Measurements from ENCODE around the gene ADO. TPM values are rescaled to one million over a fixed set of nuclear protein-coding genes. Genes with fewer than 3 reads are reported as not detected.

ADO gene
- total and polyA plus RNA-seq, 2 donors (not counting 3 experiments of a cell fraction or from before 2014, with no cell fraction given): 6.5 to 14.5 TPM

DNA sequence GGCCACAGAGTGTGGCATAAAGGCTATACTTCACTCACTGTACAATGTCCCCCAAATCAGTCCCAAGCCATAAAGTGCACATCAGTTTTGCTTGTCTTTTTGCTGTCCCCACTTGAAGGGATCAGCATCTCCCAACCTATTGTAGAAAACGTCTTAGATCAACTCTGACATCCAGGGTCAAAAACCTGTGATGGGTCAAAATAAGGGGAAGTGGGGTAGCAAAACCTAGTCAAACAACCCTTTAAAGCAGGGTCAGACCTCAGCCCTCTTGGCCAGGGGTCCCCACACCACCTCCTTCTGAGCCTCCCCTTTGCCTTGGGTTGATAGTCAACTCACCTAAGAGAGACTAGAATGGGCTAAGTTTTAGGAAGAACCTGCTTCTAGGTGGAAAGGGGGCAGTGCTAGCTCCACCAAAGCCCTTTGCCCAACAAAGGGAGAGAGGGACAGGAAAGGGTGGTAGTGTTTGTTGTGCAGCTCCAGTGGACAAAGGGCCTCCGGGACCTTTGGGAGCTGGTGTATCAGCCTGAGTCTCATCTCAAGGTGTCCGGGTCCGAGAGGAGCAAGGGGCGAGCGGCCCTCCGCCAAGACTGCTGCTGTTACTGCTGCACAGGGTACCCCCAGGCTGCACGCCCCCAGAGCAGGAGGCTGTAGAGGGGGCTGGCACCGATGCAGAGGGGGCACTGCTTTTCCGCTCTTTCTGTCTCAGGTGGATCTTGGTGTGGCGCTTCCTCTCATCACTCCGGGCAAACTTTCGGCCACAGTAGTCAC is 8.3 kb downstream of the ADO start:
- intact Hi-C loops (cut with micrococcal nuclease) (loop anchor here (5.0 kb wide), 1 partner anchor 569 kb away; no protein-coding TSS in a partner anchor), dilution Hi-C loops (cut with MboI; ENCODE audit: extremely low pct_ligation_motif_present, low sequenced_read_pairs) (no loop called here)
- CTCF ChIA-PET: no interaction called here
- Histone ChIP-seq H3K79me2 (ENCODE audit: control insufficient read depth, insufficient read depth, low read length) (peaks cover 4% of the 10 kb centered on the region), H2AFZ (ENCODE audit: low read depth, low read length) (no peak overlapping the region), H3K27me3 (ENCODE audit: control insufficient read depth in 2 of 2, insufficient read depth in 2 of 2, low read length in 2 of 2) (peaks cover 21 to 24% of the 10 kb centered on the region in 2 experiments), H3K9me1 (replicated peaks; ENCODE audit: control insufficient read depth, extremely low read depth, insufficient read depth, low read length) (no peaks in the 10 kb centered on the region), H3K36me3 (ENCODE audit: control insufficient read depth in 2 of 2, extremely low read depth in 1 of 2, insufficient read depth in 2 of 2, low read length in 2 of 2) (no peaks in the 10 kb centered on the region), H4K20me1 (replicated peaks; ENCODE audit: control insufficient read depth, extremely low read depth, insufficient read depth, low read length) (no peaks in the 10 kb centered on the region), H3K4me3 (replicated peaks in 1 of 3; ENCODE audit: insufficient read depth in 1 of 3, low read depth in 1 of 3, low read length in 3 of 3) (no peak overlapping the region), H3K9me3 (replicated peaks; ENCODE audit: control insufficient read depth, insufficient read depth, low read length) (no peaks in the 10 kb centered on the region), H3K9ac (replicated peaks; ENCODE audit: extremely low read depth, insufficient read depth, low read length) (no peak overlapping the region), H3K4me1 (ENCODE audit: control insufficient read depth, extremely low read depth, insufficient read depth, low read length) (peaks cover 17% of the 10 kb centered on the region), H3K27ac (ENCODE audit: insufficient read depth, low read depth, low read length) (no peak overlapping the region), H3K4me2 (ENCODE audit: insufficient read depth, low read length) (no peak overlapping the region)
- no TSS peak for BruUV-seq (replicated peaks)
- no peak for DNase-seq (ENCODE audit: low read depth, low spot score)
- TF ChIP-seq EZH2 (IDR thresholded peaks at IDR 0.05; ENCODE audit: borderline replicate concordance, low read depth, low read length, severe bottlenecking) (no peak), MYC (IDR thresholded peaks at IDR 0.05; ENCODE audit: low read depth, low read length) (no peak), JUN (IDR thresholded peaks at IDR 0.05; ENCODE audit: borderline replicate concordance, insufficient read depth, insufficient read length, low read depth) (no peak), GATA2 (IDR thresholded peaks at IDR 0.05; ENCODE audit: insufficient read depth, insufficient read length, low read depth, low read length) (no peak), POLR2A (IDR thresholded peaks at IDR 0.05; ENCODE audit: low read depth, low read length) (no peak), FOS (IDR thresholded peaks at IDR 0.05; ENCODE audit: borderline replicate concordance, insufficient read depth, low read length) (no peak), POLR2AphosphoS5 (IDR thresholded peaks at IDR 0.05; ENCODE audit: insufficient read depth, low read depth, low read length) (no peak)
- TF ChIP-seq, protein P1, sequence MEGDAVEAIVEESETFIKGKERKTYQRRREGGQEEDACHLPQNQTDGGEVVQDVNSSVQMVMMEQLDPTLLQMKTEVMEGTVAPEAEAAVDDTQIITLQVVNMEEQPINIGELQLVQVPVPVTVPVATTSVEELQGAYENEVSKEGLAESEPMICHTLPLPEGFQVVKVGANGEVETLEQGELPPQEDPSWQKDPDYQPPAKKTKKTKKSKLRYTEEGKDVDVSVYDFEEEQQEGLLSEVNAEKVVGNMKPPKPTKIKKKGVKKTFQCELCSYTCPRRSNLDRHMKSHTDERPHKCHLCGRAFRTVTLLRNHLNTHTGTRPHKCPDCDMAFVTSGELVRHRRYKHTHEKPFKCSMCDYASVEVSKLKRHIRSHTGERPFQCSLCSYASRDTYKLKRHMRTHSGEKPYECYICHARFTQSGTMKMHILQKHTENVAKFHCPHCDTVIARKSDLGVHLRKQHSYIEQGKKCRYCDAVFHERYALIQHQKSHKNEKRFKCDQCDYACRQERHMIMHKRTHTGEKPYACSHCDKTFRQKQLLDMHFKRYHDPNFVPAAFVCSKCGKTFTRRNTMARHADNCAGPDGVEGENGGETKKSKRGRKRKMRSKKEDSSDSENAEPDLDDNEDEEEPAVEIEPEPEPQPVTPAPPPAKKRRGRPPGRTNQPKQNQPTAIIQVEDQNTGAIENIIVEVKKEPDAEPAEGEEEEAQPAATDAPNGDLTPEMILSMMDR (IDR thresholded peaks at IDR 0.05; ENCODE audit: extremely low read depth in 1 of 2, insufficient read depth in 1 of 2, low read depth in 1 of 2, low read length in 2 of 2): no peak
- TF ChIP-seq, protein P2, sequence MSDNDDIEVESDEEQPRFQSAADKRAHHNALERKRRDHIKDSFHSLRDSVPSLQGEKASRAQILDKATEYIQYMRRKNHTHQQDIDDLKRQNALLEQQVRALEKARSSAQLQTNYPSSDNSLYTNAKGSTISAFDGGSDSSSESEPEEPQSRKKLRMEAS (IDR thresholded peaks at IDR 0.05; ENCODE audit: insufficient read depth, insufficient read length): no peak
- POLR2A ChIA-PET: no interaction called here
- no peak for FAIRE-seq
